HK-2 (cell line): ENCODE data around the gene OR2C3.
"Not testable (repeated sequence)": the region's sequence is repeated elsewhere in the genome, so short reads cannot be mapped to it uniquely, and the experiment has no call there.

Experiments used
- DNase-seq: peaks from one replicate; pipeline ENCODE4 v3.0.0-alpha.2; 2018; ENCODE audit not compliant: unreplicated experiment

The OR2C3 gene

DNA sequence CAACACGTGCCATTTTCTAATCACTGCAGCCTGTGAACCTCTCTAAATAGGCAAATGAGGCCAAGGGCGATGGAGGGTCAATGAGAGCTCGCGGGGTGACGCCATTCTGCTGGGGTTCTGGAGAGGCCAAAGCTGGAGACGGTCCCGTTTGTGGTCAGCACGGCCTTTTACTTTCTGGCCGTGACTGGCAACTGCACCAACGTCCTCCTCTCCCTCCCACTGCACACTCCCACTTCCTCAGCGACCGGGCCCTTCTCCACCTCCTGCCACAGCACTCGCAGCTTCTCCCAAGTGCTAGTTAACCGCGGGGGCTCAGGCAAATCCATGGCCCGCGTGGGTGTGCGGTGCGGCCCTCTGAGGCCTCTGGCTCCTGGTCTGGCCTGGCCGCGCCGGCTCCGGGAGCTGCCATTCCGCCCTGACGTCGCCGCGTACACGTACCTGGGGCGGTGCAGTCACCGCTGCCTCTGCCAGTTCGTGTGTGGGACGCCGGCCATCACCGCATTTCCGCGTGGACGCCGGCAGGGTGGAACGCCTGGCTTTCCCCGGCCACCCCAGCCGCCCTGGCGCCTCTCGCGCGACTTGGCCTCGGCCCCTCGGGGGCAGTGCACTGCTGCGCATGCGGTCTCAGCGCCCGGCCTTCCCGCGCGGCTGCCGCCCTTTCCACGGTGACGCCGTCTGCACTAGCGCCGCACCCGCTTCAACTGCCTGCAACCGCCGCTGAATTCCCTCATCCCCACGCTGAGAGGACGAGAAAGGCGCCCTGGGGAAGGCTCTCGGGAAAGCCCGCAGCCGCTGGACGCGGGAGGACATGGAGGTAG is 18.2 kb downstream of the OR2C3 start:
- DNase-seq, result no peak

DNA sequence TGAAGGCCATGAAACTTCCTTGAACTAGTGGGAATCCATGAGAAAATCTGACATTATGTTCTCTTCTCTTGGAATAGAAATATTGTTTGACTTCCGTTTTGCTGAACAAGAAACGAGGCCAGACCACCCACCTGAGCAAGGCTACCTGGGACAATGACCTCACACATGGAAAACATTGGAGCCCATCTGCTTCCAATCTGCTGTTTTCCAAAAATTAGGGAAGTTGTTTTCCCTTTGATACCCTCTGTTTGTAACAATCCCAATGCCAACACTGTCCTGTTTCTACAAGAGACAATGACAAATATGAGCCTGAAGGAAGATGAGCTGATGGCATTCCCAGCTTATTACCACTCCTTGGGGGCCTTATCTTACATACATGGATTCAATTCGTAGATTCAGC is 29.4 kb downstream of the OR2C3 start:
- no peak for DNase-seq

DNA sequence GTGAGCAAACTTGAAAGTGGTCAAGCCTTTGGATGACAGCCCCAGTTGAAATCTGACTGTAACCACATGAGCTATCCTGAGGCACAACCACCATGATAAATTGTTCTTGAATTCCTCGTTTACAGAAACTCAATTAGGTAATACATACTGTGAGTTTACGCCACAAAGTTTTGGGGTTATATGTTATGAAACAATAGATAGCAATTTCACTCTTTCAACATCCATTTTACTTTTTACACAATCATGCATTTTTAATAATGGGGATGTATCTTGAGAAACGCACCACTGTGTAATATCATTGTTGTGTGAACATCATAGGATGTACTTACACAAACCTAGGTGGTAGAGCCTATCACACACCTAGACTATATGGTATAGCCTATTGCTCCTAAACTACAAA is 35.4 kb downstream of the OR2C3 start:
- no peak for DNase-seq

GRCh38 chr1:247496581-247497285 is 39.5 kb downstream of the OR2C3 start:
- DNase-seq, result no peak

GRCh38 chr1:247494767-247495166 is 41.5 kb downstream of the OR2C3 start:
- no peak for DNase-seq

DNA sequence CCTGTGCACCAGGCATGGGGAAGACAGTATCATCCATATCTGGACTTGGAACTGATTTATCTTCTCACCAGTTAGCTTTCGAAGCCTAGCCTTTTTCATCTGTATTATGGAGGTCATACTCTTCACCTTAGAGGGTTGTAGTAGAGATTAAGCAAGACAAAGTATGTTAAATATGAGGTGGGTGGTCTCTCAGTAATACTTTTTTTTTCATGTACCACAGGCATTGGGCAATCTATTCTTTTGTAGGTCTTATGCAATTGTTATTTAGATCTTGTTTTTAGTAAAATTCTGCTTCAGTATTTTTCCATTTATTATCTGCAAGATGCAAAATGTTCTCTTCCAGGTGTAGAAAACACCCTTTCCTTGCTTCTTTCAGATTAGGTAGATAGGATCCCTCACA is 43.1 kb downstream of the OR2C3 start:
- DNase-seq, result no peak

DNA sequence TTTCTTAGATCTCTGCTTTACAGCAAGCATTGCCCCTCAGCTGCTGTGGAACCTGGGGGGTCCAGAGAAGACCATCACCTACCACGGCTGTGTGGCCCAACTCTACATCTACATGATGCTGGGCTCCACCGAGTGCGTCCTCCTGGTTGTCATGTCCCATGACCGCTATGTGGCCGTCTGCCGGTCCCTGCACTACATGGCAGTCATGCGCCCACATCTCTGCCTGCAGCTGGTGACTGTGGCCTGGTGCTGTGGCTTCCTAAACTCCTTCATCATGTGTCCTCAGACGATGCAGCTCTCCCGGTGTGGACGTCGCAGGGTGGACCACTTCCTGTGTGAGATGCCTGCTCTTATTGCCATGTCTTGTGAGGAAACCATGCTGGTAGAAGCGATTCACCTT is 44.9 kb downstream of the OR2C3 start:
- DNase-seq, result no peak

- DNase-seq, result peak; percentile 7
These were observed 49.2 kb downstream of the OR2C3 start for GRCh38 chr1:247487057-247487456.

GRCh38 chr1:247482747-247483146 is 53.5 kb downstream of the OR2C3 start:
- DNase-seq, result no peak

DNA sequence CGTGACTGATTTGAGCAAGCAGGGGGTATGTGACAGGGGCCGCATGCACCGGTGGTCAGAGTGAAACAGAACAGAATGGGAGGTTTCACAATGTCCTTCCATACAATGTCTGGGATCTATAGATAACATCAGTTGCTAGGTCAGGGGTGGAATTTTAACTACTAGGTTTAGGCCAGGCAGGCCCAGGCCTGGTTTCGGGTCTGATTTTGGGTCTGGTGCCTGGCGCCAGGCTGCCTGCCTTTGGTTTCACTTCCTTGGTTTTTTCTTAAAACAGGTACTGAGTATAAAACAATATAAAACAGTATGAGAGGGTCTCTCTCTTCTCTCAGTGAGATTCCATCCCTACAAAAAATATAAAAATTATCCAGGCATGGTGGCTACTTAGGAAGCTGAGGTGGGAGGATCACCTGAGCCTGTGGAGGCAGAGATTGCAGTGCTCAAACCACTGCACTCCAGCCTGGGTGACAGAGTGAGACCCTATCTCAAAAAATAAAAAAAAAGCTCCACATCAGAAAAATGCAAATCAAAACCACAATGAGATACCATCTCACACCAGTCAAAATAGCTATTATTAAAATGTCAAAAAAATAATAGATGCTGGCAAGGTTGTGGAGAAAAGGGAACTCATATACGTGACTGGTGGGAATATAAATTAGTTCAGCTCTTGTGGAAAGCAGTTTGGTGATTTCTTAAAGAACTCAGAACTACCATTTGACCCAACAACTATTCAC is 59.7 kb downstream of the OR2C3 start:
- DNase-seq, result not testable (repeated sequence)

- DNase-seq, result no peak
These were observed 60.4 kb downstream of the OR2C3 start for GRCh38 chr1:247475793-247476192.
